Mucosa of descending colon (tissue), 3 donors: Measurements from ENCODE around the gene SEMA6D. TPM values are rescaled to one million over a fixed set of nuclear protein-coding genes. Genes with fewer than 3 reads are reported as not detected.

Source experiments
- ATAC-seq: fragments of 200-7000 bp; cut with Tn5 transposase; one replicate; pipeline ENCODE4 v1.9.1; 2020; ENCODE audit warnings: mild to moderate bottlenecking, moderate library complexity
- DNase-seq, 3 donors: peaks; one replicate each; pipeline ENCODE4 v3.0.0-alpha.2; 2020
- H3K36me3 ChIP-seq: fragments of 200-600 bp; one replicate; pipeline ENCODE4 v1.8.0; 2021; ENCODE audit warnings: low read depth, mild to moderate bottlenecking
- H3K4me1 ChIP-seq: fragments of 200-600 bp; one replicate; pipeline ENCODE4 v1.8.0; 2021; ENCODE audit warnings: low read depth, mild to moderate bottlenecking
- H3K4me3 ChIP-seq: fragments of 200-600 bp; one replicate; pipeline ENCODE4 v1.8.0; 2021; ENCODE audit warnings: mild to moderate bottlenecking
- H3K9me3 ChIP-seq: fragments of 200-600 bp; one replicate; pipeline ENCODE4 v1.8.0; 2021; ENCODE audit warnings: mild to moderate bottlenecking
- intact Hi-C, 2 donors: fragments of 100-400 bp; cut with DNase I in 1 of 2; cut with micrococcal nuclease in 1 of 2; formaldehyde crosslinking; loops; one replicate each; pipeline versions ENCODE4 v1.11.0 to v1.11.1; 2022; cut with DNase I, micrococcal nuclease
- total RNA-seq, 3 donors: library from RNA; stranded (reverse); fragmentation: NEBNext Ultra II Directional in 2 of 3; extraction: Animal tissue kit (Norgen Biotek cat#: 25700) in 2 of 3; gene quantifications; one replicate each; pipeline versions ENCODE4 v1.2.1 to v1.2.4, GENCODE V29; 2021 to 2023
- TF ChIP-seq, protein P1 (sequence below): fragments of 200-600 bp; IDR thresholded peaks from one replicate; pipeline ENCODE4 v1.8.0; 2022; ENCODE audit warnings: antibody characterized with exemption, mild to moderate bottlenecking
- donor health status: DM: no; HTN: no; CAD: no; lungs with moderate emphysema.
- donor health status: DM: no; HTN: no; CAD: no.
- donor health status: DM: no; HTN: yes; CAD: no.

SEMA6D gene
- total RNA-seq, 3 donors from 2014 or later, result 43.3 to 77.2 (median 48.3) TPM

GRCh38 chr15:47743385-47743784, 26.1 kb downstream of the SEMA6D start:
- no peak for ATAC-seq
- Histone ChIP-seq H3K36me3 (no peaks in the 10 kb centered on the region), H3K9me3 (no peaks in the 10 kb centered on the region), H3K4me1 (peaks cover 16% of the 10 kb centered on the region), H3K4me3 (no peak overlapping the region)
- DNase-seq, result no peak
- intact Hi-C loops, result no loop called here
- TF ChIP-seq, protein P1, sequence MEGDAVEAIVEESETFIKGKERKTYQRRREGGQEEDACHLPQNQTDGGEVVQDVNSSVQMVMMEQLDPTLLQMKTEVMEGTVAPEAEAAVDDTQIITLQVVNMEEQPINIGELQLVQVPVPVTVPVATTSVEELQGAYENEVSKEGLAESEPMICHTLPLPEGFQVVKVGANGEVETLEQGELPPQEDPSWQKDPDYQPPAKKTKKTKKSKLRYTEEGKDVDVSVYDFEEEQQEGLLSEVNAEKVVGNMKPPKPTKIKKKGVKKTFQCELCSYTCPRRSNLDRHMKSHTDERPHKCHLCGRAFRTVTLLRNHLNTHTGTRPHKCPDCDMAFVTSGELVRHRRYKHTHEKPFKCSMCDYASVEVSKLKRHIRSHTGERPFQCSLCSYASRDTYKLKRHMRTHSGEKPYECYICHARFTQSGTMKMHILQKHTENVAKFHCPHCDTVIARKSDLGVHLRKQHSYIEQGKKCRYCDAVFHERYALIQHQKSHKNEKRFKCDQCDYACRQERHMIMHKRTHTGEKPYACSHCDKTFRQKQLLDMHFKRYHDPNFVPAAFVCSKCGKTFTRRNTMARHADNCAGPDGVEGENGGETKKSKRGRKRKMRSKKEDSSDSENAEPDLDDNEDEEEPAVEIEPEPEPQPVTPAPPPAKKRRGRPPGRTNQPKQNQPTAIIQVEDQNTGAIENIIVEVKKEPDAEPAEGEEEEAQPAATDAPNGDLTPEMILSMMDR, result no peak

- TF ChIP-seq, protein P1, result no peak
- no peaks in the 10 kb centered on the region for H3K36me3 ChIP-seq
- DNase-seq (no peak), ATAC-seq (peak; percentile 4)
- H3K9me3 ChIP-seq, result no peaks in the 10 kb centered on the region
- no peak overlapping the region for H3K4me3 ChIP-seq
- intact Hi-C loops, result no loop called here
- peaks cover 16% of the 10 kb centered on the region for H3K4me1 ChIP-seq
These were observed 26.6 kb downstream of the SEMA6D start for GRCh38 chr15:47743886-47744285.

- H3K4me1 ChIP-seq, result peaks cover 16% of the 10 kb centered on the region
- no peak overlapping the region for H3K4me3 ChIP-seq
- ATAC-seq (no peak), DNase-seq (no peak)
- H3K36me3 ChIP-seq, result no peaks in the 10 kb centered on the region
- H3K9me3 ChIP-seq, result no peaks in the 10 kb centered on the region
- intact Hi-C loops, result no loop called here
- TF ChIP-seq, protein P1, result no peak
These were observed 27.2 kb downstream of the SEMA6D start for GRCh38 chr15:47744496-47744895.

DNA sequence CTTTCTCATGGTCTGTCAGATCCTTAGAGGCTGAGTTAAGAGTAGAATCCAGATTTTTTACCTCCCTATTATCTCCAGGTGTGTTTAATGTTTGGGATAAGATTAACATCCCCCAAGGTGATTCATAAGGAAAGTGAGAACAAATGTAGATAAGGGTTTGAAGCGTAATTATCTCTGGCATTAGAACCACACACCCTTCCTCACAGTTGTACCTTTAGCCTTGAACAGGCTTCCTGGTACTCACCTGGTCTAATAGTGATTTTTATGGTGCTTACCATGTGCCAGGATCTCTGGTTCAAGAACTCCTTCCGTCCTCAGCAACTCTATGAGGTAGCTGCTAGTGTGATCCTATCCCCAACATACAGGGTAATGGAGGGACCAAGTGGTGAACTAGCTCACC, 27.7 kb downstream of the SEMA6D start:
- Histone ChIP-seq H3K36me3 (no peaks in the 10 kb centered on the region), H3K4me1 (peaks cover 16% of the 10 kb centered on the region), H3K9me3 (no peaks in the 10 kb centered on the region), H3K4me3 (no peak overlapping the region)
- ATAC-seq (peak; percentile 93), DNase-seq (no peak)
- intact Hi-C loops, result no loop called here
- TF ChIP-seq, protein P1, result no peak

DNA sequence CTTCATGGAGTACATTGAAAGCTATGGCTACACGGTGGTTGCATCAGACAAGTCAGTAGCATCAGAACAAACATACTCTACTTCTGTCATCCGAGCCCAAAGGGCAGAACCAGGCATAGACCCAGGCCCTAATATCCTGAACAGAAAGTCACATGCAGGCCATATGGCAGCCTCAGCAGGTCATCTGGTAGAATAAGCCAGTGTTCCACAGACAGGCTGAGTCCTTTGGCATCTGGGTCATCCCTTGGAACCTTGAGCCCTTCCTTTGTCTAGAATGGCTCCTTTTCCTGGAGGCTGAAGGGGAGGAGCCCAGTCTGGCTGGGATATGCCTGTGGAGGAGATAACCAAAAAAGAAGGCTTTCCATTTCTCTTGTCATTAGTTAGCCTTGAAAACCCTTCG, 29.2 kb downstream of the SEMA6D start:
- Histone ChIP-seq H3K4me3 (no peak overlapping the region), H3K9me3 (no peaks in the 10 kb centered on the region), H3K4me1 (peaks cover 16% of the 10 kb centered on the region), H3K36me3 (no peaks in the 10 kb centered on the region)
- TF ChIP-seq, protein P1, result no peak
- ATAC-seq (no peak), DNase-seq (no peak)
- intact Hi-C loops, result no loop called here
